Measurements from ENCODE around the gene MYLK.
A peak's percentile ranks its signal among the peaks of the same experiment; 100 is the strongest.
"Not testable (repeated sequence)": the region's sequence is repeated elsewhere in the genome, so short reads cannot be mapped to it uniquely, and the experiment has no call there.

MYLK gene

GRCh38 chr3:123712077-123712860 lies 171.9 kb downstream of the MYLK start:
- no peak for TF ChIP-seq CTCF (IDR thresholded peaks at IDR 0.05; ENCODE audit: low read depth, low read length)
- peak; percentile 46 to 55 for DNase-seq (ENCODE audit: low read depth in 2 of 2)
- peak overlapping the region in 1 of 2 donors; percentile 10 for H3K4me3 ChIP-seq (replicated peaks in 1 of 2; ENCODE audit: low read depth in 2 of 2, low read length in 2 of 2)

DNA sequence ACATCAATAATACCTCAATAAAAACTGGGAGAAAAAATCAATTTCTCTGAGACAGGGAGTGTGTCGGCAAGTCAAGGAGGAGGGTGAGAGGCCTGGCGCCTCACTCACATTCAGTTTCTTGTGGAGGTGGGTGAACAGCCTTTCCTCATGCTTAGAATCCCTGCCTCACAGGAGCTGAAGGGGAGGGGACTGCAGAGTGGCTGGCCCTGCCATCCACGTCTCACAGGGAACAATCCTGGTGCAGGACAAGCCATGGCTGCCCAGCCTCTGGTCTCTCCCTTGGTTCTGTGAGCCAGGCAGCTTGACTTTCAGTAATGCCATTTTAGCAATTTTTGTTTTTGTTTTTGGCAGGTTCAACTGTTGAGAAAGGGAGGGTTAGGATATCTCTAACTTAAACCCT lies 172.8 kb downstream of the MYLK start:
- TF ChIP-seq CTCF (IDR thresholded peaks at IDR 0.05; ENCODE audit: low read depth, low read length) = no peak
- H3K4me3 ChIP-seq (replicated peaks in 1 of 2; ENCODE audit: low read depth in 2 of 2, low read length in 2 of 2) = no peak overlapping the region
- DNase-seq (ENCODE audit: low read depth in 2 of 2) = no peak

- no peak for TF ChIP-seq CTCF (IDR thresholded peaks at IDR 0.05; ENCODE audit: low read depth, low read length)
Measured at GRCh38 chr3:123708531-123708930, 175.6 kb downstream of the MYLK start.

DNA sequence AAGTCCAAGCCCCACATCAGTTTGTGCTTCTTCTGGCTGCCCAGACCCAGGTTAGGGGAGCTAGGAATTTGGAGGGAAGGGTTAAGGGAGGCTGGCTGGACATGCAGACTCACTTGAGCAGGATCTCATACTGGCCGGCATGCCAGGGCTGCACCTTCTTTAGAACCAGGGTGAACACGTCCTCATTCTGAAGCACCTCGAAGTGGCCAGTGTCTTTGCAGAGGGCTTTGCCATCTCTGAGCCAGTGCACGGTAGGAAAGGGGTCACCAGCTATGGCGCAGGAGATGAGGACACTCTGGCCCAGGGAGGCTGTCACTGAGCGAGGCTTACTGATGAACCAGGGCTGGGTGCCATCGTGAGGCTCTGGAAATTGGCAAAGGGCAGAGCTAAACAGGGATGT lies 176.5 kb downstream of the MYLK start:
- DNase-seq (ENCODE audit: low read depth in 2 of 2); H3K4me3 ChIP-seq (replicated peaks in 1 of 2; ENCODE audit: low read depth in 2 of 2, low read length in 2 of 2): not testable (repeated sequence)

More at GRCh38 chr3:123708531-123708930, 175.6 kb downstream of the MYLK start:
- H3K4me3 ChIP-seq (replicated peaks in 1 of 2; ENCODE audit: low read depth in 2 of 2, low read length in 2 of 2) = no peak overlapping the region
- DNase-seq (ENCODE audit: low read depth in 2 of 2) = no peak

- DNase-seq (ENCODE audit: low read depth in 2 of 2) = peak in 1 of 2 donors; percentile 55
- TF ChIP-seq CTCF (IDR thresholded peaks at IDR 0.05; ENCODE audit: low read depth, low read length) = no peak
Measured at GRCh38 chr3:123706871-123707270, 177.3 kb downstream of the MYLK start.

GRCh38 chr3:123705488-123706285 lies 178.4 kb downstream of the MYLK start:
- H3K4me3 ChIP-seq (replicated peaks in 1 of 2; ENCODE audit: low read depth in 2 of 2, low read length in 2 of 2) = no peak overlapping the region
- DNase-seq (ENCODE audit: low read depth in 2 of 2) = no peak
- no peak for TF ChIP-seq CTCF (IDR thresholded peaks at IDR 0.05; ENCODE audit: low read depth, low read length)

More at GRCh38 chr3:123706871-123707270, 177.3 kb downstream of the MYLK start:
- H3K4me3 ChIP-seq (replicated peaks in 1 of 2; ENCODE audit: low read depth in 2 of 2, low read length in 2 of 2) = no peak overlapping the region

- not testable (repeated sequence) for DNase-seq (ENCODE audit: low read depth in 2 of 2); H3K4me3 ChIP-seq (replicated peaks in 1 of 2; ENCODE audit: low read depth in 2 of 2, low read length in 2 of 2)
Measured at GRCh38 chr3:123703663-123704062, 180.5 kb downstream of the MYLK start.

All from cardiac fibroblast (primary cell).